Adrenal gland (tissue), 5 donors: Measurements from ENCODE around the gene DNAJB1.

Experiments used
- POLR2A ChIP-seq, 2 donors: fragments of 450-650 bp; IDR thresholded peaks; one replicate each; pipeline ENCODE4 v1.6.1; 2017; ENCODE audit warnings: antibody characterized with exemption in 2 of 2, mild to moderate bottlenecking in 2 of 2, moderate library complexity in 1 of 2
- TF ChIP-seq, protein P1 (sequence below), 6 experiments: fragments of 450-650 bp in 4 of 6; fragments of 200-600 bp in 2 of 6; sonication (generic) in 1 of 6; IDR thresholded peaks; 1 replicate in 5 of 6; 2 replicates in 1 of 6; pipeline versions ENCODE4 v1.5.1 to v1.8.0; 2016 to 2021; ENCODE audit warnings: antibody characterized with exemption in 6 of 6, mild to moderate bottlenecking in 2 of 6, moderate library complexity in 1 of 6
- donor health status: DM: no; HTN: no; CAD: no.

DNA sequence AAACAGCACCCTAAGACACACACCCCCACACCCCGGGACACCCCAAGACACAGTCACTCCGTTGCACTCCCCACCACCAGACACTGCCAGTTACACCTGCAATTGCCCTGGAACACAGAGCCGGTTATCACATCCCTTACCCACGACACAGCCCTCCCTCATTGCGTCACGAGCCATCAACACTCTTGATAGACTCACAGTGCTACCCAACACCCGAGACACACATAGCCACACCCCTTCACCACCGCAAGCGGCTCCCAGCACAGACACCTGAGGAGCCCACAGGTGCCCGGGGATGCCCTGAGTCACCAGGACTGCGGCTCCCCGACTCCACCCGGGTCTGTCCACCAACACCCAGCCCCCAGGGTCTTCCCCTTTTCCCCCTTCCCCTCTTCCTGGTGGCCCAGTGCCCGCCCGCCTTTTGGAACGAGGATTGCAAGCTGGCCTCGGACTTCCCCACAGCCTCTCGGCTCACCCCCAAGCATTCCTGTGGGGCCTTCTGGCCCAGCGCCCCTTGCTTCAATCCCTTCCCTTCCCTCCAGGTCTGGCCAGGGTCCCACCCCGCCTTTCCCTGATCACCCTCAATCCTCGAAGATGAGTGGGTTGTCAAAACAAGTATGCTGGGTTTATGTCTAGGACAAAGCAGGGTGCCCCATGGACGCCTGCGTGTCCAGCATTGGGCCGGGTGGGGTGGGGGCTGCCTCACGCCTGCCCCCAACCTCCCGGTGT, 41.4 kb downstream of the DNAJB1 start:
- TF ChIP-seq, protein P1, sequence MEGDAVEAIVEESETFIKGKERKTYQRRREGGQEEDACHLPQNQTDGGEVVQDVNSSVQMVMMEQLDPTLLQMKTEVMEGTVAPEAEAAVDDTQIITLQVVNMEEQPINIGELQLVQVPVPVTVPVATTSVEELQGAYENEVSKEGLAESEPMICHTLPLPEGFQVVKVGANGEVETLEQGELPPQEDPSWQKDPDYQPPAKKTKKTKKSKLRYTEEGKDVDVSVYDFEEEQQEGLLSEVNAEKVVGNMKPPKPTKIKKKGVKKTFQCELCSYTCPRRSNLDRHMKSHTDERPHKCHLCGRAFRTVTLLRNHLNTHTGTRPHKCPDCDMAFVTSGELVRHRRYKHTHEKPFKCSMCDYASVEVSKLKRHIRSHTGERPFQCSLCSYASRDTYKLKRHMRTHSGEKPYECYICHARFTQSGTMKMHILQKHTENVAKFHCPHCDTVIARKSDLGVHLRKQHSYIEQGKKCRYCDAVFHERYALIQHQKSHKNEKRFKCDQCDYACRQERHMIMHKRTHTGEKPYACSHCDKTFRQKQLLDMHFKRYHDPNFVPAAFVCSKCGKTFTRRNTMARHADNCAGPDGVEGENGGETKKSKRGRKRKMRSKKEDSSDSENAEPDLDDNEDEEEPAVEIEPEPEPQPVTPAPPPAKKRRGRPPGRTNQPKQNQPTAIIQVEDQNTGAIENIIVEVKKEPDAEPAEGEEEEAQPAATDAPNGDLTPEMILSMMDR (IDR thresholded peaks at IDR 0.05): no peak
- no peak for TF ChIP-seq POLR2A (IDR thresholded peaks at IDR 0.05)
